Nucleus accumbens (tissue), 56 donors: ENCODE data around the gene VSIG10.
A peak's percentile ranks its signal among the peaks of the same experiment; 100 is the strongest.
"Not testable (repeated sequence)": the region's sequence is repeated elsewhere in the genome, so short reads cannot be mapped to it uniquely, and the experiment has no call there.

Experiments used
- DNase-seq, 56 donors: peaks; one replicate each; lab custom pipeline; 2025; lab: John Stamatoyannopoulos, UW

VSIG10 gene, protein sequence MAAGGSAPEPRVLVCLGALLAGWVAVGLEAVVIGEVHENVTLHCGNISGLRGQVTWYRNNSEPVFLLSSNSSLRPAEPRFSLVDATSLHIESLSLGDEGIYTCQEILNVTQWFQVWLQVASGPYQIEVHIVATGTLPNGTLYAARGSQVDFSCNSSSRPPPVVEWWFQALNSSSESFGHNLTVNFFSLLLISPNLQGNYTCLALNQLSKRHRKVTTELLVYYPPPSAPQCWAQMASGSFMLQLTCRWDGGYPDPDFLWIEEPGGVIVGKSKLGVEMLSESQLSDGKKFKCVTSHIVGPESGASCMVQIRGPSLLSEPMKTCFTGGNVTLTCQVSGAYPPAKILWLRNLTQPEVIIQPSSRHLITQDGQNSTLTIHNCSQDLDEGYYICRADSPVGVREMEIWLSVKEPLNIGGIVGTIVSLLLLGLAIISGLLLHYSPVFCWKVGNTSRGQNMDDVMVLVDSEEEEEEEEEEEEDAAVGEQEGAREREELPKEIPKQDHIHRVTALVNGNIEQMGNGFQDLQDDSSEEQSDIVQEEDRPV

DNA sequence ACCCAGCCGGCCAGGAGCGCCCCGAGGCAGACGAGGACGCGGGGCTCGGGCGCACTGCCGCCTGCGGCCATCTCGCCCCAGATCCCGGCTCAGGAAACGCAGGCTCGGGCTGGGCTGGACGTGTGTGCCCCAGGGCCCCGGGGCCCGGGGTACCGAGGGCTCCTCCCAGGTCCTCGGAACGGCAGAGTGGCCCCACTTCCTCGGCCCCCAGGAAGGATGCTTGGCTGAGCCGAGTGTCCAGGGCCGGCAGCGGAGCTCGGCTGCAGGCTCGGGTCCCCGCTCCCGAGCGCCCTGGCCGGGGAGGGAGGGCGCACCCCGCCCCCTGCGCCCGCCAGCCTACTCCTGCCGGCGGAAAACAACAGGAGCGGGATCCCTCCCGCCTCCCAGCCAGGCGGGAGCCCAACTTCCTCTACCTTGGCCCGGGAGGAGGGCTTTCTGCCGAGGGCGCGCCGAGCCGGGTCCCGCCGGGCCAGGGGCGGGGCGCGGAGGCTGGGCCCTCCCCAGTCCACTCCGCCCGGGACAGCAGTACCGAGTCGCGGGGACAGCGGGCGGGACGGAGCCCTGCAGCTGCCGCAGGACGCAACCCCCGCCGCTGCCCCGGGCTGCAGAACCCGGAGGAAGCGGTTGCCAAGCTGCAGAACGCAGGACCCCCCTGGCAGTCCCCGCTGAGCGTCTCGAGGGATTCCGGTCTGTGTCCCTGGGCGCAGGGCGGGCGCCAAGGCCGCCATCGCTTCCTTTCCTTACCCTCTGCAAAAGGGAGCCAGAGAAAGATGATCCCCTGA, at the start of gene VSIG10:
Gene VSIG10, minus strand, starts transcription at position 411 of the 782 bp plus-strand sequence. Its CDS starts 340 bp downstream, at position 71.
- DNase-seq: peak in 45 of 56 donors; percentile 1 to 77 (median 36)

DNA sequence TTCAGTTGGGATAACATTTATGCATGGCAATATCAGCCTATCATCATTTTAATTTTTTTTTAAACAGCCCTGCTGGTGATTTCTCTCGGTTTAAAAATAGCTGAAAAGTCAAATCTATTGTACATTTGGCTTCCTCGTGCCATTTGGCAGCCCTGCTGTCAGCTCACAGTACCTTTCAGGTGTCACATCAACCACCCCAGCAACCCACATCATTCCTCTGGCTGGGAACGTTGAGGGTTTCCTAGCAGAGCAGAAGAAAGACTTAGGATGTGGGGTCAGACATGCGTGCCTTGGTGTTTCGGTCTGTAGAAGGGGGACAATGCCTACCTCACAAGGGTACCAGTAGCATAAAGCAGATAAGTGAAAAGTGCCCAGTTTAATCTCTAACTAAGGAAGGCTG, 47.9 kb upstream of the VSIG10 start:
- DNase-seq: peak in 10 of 56 donors; percentile 5 to 46 (median 25)

DNA sequence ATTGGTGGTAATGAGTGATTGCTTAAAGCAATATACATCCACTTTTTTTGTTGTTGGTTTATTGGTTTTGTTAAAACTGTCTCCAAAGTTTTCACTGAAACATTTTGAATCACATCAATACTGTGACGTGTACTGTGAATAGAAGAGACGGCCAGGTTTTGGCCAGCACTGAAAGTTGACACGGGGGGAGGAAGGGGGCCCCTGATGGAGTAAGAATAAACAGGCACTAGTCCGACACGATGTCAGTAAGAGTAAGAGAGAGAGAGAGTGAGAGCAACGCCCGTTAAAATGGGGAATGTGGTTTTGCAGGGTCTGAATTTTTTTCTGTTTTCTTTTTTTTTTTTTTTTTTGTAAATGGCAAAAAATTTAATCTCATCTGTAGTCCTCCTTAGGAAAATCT, 46.8 kb upstream of the VSIG10 start:
- DNase-seq: peak in 5 of 56 donors; percentile 4 to 21 (median 8)

DNA sequence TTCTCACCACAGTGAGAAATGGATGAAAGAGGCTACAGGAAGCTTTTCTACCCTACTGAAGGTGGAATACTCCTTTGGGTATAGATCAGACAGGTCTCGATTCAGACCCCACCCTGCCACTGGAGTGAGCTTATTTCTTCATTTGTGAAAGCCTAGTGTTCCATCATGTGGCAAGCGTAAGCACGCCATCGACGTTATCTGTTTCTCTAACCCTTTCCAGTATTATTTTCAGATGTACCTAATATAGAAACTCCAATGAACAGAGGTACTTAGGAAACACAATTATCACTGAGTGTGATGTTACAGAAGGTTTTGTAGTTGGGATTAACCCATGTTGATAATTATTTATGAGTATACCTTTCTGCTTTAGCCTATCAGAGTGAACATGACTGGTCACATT, 44.5 kb upstream of the VSIG10 start:
- DNase-seq: no peak

DNA sequence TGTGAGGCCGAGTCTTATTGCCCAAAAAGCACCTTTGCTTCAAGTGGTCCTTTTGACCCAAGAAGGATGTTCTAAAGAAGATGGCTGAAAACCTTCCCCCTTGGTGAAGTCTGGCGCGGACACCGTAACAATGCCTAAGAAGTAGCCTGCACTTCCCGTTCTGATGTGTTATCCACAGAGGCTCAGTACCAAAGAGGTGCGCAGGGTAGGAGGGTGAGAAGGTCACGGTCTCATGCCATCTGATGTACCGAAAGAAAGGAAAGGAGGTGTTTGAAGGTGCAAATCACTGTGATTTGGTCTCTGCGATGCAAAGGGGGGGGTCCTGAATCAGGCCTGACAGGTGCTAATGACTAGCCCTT, 42.0 kb upstream of the VSIG10 start:
- DNase-seq: no peak

DNA sequence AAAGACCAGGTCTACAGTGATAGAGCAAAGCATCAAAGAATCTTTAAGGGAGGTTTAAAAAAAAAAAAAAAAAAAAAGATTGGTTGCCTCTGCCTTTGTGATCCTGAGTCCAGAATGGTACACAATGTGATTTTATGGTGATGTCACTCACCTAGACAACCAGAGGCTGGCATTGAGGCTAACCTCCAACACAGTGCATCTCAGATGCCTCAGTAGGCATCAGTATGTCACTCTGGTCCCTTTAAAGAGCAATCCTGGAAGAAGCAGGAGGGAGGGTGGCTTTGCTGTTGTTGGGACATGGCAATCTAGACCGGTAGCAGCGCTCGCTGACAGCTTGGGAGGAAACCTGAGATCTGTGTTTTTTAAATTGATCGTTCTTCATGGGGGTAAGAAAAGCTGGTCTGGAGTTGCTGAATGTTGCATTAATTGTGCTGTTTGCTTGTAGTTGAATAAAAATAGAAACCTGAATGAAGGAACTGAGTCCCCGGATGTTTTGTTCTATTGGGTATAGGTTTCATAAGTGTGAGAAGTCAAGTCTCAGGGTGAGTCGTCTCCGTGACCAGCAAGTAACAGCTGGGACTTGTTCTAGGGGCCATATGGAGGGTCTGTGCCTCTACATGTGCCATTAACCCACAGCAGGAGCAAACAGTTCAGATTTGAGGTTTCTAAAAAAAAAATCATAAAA, 41.4 kb upstream of the VSIG10 start:
- no peak for DNase-seq

DNA sequence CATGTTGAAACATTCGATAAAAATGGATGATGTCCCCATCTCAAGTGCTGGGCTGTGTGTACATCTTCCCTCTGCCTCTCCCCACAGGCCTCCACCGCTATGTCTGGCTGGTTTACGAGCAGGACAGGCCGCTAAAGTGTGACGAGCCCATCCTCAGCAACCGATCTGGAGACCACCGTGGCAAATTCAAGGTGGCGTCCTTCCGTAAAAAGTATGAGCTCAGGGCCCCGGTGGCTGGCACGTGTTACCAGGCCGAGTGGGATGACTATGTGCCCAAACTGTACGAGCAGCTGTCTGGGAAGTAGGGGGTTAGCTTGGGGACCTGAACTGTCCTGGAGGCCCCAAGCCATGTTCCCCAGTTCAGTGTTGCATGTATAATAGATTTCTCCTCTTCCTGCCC, 40.7 kb upstream of the VSIG10 start:
- DNase-seq: no peak

DNA sequence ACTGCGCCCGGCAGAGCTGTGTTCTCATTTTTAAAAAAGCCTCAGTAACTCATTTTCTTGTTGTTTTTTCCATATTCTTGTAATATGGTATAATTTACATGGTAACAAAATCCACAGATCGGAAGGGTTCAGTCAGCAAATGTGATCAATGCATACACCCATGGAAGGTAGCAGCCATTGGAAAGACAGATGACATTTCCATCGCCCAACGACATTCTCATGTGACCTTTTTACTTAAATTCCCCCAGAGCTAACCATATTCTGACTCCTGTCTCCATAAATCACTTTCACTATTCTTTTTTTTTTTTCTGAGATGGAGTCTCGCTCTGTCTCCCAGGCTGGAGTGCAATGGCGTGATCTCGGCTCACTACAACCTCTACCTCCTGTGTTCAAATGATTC, 37.0 kb upstream of the VSIG10 start:
- no peak for DNase-seq

DNA sequence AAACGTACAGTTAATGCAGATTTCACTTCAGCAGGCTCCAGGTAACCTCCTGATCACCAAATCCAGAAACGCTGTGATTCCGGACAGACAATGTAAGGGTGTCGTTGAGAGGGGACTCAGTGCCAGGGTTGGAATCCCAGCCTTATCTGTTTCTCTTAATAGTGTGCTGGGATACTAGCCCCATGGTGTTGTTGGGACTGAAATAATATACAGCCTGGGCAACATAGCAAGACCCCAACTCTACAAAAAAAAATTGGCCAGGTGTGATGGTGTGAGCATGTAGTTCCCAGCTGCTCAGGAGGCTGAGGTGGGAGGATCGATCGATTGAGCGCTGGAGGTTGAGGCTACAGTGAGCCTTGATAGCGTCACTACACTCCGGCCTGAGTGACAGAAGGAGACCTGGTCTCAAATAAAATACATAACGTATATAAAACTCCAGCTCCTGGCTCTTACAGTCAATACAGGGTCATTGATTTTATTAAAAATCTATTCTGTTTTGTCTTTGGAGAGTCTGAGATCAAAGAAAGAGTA, 33.4 kb upstream of the VSIG10 start:
- peak in 1 of 56 donors; percentile 19 for DNase-seq

DNA sequence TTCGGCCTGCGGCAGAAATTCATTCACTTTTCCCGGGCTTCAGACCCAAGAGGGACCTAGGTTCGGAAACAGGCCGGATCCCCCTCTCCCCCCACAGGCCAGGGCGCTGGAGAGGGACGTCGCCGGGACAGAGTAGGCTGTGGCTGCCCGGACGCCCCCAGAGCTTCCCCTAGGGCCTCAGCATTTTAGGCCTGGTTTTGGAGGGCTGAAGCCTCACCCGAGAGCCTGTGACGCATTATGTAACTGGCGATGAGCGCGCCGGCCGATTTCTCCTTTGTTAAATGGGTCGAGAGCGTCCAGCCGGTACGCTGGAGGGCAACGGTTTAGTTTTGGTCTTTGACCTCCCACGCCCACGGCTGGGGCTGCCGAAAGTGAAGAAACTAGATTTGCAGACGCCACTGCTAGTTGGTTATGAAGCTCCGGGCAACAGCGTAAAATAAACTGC, 32.8 kb upstream of the VSIG10 start:
- peak in 36 of 56 donors; percentile 8 to 59 (median 34) for DNase-seq

DNA sequence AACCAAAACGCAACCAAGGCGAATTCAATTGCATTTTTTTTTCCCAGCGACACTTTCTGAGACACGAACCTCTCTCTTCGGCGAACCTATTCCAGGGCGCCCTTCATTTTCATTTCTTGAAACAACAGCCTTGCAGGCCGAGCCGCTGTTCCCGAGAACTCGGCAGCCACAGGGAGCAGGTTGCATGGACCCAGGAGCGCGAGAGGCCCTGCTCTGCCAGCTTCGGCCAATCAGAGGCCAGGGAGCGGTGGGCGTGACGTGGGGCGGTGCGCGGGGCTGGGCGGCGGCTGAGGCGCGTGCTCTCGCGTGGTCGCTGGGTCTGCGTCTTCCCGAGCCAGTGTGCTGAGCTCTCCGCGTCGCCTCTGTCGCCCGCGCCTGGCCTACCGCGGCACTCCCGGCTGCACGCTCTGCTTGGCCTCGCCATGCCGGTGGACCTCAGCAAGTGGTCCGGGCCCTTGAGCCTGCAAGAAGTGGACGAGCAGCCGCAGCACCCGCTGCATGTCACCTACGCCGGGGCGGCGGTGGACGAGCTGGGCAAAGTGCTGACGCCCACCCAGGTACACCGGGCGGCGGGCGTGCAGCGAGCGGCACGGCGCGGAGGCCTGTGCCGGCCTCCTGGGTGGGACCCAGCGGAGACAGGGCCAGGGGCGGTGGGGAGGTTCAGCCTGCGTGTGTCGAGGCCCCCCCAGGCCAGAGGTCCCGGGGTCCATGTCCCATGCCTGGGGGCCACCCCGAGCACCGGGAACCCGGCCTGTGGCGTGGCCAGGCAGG, 32.2 kb upstream of the VSIG10 start, which contains the start of gene PEBP1:
Gene PEBP1, plus strand, starts transcription at position 337 of the 771 bp plus-strand sequence. Its CDS starts 86 bp downstream, at position 423.
- peak; percentile 78 to 99 (median 95) for DNase-seq

DNA sequence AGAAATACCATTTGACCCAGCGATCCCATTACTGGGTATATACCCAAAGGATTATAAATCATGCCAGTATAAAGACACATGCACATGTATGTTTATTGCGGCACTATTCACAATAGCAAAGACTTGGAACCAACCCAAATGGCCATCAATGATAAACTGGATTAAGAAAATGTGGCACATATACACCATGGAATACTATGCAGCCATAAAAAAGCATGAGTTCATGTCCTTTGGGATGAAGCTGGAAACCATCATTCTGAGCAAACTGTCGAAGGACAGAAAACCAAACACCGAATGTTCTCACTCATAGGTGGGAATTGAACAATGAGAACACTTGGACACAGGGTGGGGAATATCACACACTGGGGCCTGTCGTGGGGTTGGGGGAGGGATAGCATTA, 25.6 kb upstream of the VSIG10 start:
- DNase-seq: not testable (repeated sequence)

DNA sequence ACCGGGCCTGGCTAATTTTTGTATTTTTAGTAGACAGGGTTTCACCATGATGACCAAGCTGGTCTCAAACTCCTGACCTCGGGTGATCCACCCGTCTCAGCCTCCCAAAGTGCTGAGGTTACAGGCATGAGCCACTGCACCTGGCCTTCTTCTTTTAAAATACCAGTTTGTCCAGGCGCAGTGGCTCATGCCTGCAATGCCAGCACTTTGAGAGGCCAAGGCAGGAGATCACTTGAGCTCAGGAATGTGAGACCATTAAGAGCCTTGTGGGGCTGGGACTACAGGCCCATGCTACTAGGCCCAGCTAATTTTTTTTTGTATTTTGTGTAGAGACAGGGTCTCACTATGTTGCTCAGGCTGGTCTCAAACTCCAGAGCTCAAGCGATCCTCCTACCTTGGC, 24.1 kb upstream of the VSIG10 start:
- DNase-seq: no peak

DNA sequence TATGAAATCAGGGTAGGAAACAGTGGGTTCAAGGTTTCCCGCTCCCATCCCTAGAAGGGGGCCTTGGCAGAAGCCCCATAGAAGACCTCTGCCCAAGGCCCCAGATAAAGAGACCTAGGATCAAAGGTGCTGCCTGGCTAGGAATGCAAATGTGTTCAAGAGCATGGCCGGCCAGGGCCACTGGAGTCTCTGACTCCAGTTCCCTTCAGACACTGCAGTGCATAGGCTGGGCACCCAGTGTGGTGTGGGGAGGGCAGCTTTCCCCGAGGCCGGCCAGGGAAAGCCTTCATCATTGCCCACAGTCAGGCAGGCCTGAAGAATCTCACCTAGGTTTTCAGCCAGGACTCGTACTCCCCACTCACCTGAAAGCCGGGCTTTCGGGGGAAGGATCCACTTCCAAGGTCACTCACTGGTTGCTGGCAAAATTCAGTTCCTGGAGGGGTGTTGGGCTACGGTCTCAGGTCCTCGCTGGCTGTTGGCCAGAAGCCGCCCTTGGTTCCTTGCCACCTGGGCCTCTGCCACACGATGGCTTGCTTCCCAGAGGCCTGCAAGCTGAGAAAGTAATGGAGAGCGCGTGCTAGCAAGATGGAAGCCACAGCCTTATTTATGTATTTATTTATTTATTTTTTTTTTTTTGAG, 22.4 kb upstream of the VSIG10 start:
- DNase-seq: peak in 34 of 56 donors; percentile 1 to 70 (median 18)

DNA sequence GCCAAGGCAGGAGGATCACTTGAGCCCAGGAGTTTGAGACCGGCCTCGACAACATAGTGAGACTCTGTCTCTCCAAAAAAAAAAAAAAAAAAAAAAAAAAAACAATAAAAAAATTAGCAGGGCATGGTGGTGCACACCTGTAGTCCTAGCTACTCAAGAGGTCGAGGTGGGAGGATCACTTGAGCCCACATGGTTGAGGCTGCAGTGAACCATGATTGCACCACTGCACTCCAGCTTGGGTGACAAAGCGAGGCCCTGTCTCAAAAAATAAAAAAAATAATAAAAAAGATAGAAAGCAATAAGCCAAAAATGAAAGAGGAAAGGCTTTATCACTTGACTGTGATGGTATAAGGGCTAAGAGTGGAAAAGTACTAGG, 21.9 kb upstream of the VSIG10 start:
- DNase-seq: no peak

DNA sequence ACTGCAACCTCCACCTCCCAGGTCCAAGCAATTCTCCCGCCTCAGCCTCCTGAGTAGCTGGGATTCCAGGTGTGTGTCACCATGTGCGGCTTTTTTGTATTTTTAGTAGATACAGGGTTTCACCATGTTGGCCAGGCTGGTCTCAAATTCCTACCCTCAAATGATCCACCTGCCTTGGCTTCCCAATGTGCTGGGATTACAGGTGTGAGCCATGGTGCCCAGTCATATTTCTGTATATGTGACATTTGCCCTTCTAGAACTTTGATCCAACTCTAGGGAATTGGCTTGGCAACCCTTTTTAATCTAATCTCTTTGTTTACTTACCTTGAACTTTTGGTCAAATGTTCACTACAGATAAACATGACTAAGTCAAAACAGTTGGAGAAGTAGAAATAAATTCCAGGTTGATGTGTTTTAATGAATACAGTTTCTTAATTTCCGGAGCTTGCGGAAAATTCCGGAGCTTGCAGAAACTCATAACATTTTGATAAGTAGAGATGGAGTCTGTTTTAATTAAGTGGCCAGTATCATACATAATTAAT, 20.6 kb upstream of the VSIG10 start:
- DNase-seq: no peak

DNA sequence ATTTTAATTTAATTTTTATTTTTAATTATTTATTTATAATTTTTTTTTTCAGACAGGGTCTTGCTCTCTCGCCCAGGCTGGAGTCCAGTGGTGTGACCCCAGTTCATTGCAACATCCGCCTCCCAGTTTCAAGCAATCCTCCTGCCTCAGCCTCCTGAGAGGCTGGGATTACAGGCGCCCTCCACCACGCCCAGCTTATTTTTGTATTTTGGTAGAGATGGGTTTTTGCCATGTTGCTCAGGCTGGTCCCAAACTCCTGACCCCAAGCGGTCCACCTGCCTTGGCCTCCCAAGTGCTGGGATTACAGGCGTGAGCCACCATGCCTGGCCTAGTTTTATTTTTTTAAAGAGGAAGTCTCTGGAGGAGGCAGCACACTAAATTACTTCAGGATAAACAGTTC, 18.5 kb upstream of the VSIG10 start:
- no peak for DNase-seq

DNA sequence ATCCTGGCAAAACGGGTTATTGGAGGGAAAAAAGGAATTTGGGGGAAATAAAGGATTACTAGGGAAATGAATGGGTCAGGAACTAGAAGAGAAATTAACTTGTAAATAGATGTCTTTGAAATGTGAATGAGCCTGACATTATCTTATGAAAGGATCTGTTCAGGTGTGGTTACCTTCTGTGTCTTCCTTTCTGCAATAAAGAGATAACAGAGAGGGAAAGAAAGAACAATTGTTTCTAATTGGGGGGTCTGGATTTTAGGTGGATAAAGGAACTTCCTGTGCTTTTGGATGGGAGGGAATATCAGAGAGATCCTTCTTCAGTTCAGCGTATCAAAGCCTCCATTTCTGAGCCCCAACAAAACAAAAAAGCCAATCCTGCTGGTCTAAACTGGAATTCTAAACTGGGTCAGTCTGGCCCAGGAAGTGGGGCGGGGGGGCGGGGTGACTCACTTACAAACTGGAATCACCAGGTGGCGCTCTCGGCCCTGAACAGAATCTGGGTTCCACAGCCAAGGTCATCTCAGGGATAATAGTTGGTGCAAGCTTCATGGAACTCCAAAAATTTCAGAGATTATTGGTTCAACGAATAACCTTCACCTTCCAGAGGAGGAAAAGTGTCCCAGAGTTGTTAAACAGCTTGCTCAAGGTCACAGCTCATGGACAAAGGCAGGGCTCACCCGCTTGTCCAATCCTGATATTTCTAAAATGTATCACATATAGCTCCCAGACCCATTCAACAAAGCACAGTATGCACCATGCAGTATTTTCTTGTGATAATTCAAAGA, 17.0 kb upstream of the VSIG10 start:
- peak in 52 of 56 donors; percentile 7 to 86 (median 64) for DNase-seq
